CD14-positive monocyte (primary cell): ENCODE results near the gene SPC24. TPM values are rescaled to one million over a fixed set of nuclear protein-coding genes. Genes with fewer than 3 reads are reported as not detected.
A peak's percentile ranks its signal among the peaks of the same experiment; 100 is the strongest.
"Not testable (repeated sequence)": the region's sequence is repeated elsewhere in the genome, so short reads cannot be mapped to it uniquely, and the experiment has no call there.

ENCODE experiments used
- DNase-seq, 3 donors: peaks; one replicate each; pipeline ENCODE4 v3.0.0-alpha.2; 2011 to 2022
- H2AFZ ChIP-seq: 2 replicates; pipeline ENCODE4 v1.6.0; 2012; ENCODE audit warnings: mild to moderate bottlenecking, low read depth, low read length, inconsistent platforms; ENCODE audit not compliant: insufficient read depth, poor library complexity, severe bottlenecking
- H3K27ac ChIP-seq, 2 donors: 1 replicate in 1 of 2; 2 replicates in 1 of 2; pipeline ENCODE4 v1.5.1; 2012 to 2013; ENCODE audit warnings: low read length in 2 of 2, control low read depth in 1 of 2, inconsistent platforms in 1 of 2, low read depth in 1 of 2, mild to moderate bottlenecking in 1 of 2
- H3K27me3 ChIP-seq, 2 donors: one replicate each; pipeline versions ENCODE4 v1.6.0 to v1.6.1; 2011 to 2013; ENCODE audit warnings: low read length in 2 of 2; ENCODE audit not compliant: control insufficient read depth in 2 of 2, insufficient read depth in 2 of 2
- H3K36me3 ChIP-seq, 2 donors: replicated peaks in 1 of 2; 1 replicate in 1 of 2; 2 replicates in 1 of 2; pipeline versions ENCODE4 v1.5.1 to v1.6.1; 2012 to 2013; ENCODE audit warnings: low read length in 2 of 2, control low read depth in 1 of 2, inconsistent platforms in 1 of 2, mild to moderate bottlenecking in 1 of 2; ENCODE audit not compliant: insufficient read depth in 2 of 2, control insufficient read depth in 1 of 2
- H3K4me1 ChIP-seq, 2 donors: 1 replicate in 1 of 2; 2 replicates in 1 of 2; pipeline versions ENCODE4 v1.5.1 to v1.6.1; 2012 to 2013; ENCODE audit warnings: low read length in 2 of 2, control low read depth in 1 of 2, inconsistent platforms in 1 of 2, mild to moderate bottlenecking in 1 of 2, moderate library complexity in 1 of 2; ENCODE audit not compliant: insufficient read depth in 2 of 2, control insufficient read depth in 1 of 2
- H3K4me2 ChIP-seq: replicated peaks from 2 replicates; pipeline ENCODE3; 2012; ENCODE audit warnings: low read length, moderate library complexity, mild to moderate bottlenecking; ENCODE audit not compliant: poor library complexity, severe bottlenecking; ENCODE audit errors: extremely low read depth
- H3K4me3 ChIP-seq, 3 experiments: fragments of 200-600 bp in 1 of 3; sonication (generic) in 1 of 3; replicated peaks in 1 of 3; 1 replicate in 2 of 3; 2 replicates in 1 of 3; pipeline ENCODE4 v1.5.1; 2011 to 2013; ENCODE audit warnings: low read length in 3 of 3, mild to moderate bottlenecking in 3 of 3, control low read depth in 2 of 3, low read depth in 2 of 3, inconsistent platforms in 1 of 3, moderate library complexity in 1 of 3
- H3K79me2 ChIP-seq: 2 replicates; pipeline ENCODE4 v1.6.0; 2012; ENCODE audit warnings: mild to moderate bottlenecking, control low read depth, inconsistent platforms, low read length, moderate library complexity; ENCODE audit not compliant: insufficient read depth
- H3K9ac ChIP-seq: 2 replicates; pipeline ENCODE4 v1.6.0; 2017; ENCODE audit warnings: low read length, mild to moderate bottlenecking; ENCODE audit not compliant: insufficient read depth, poor library complexity, severe bottlenecking
- H3K9me3 ChIP-seq, 2 donors: replicated peaks in 1 of 2; 1 replicate in 1 of 2; 2 replicates in 1 of 2; pipeline versions ENCODE4 v1.5.1 to v1.6.1; 2012 to 2013; ENCODE audit warnings: low read length in 2 of 2, control low read depth in 1 of 2; ENCODE audit not compliant: control insufficient read depth in 1 of 2, insufficient read depth in 1 of 2
- H4K20me1 ChIP-seq: 2 replicates; pipeline ENCODE4 v1.6.0; 2012; ENCODE audit warnings: mild to moderate bottlenecking, low read length, control low read depth, moderate library complexity; ENCODE audit not compliant: insufficient read depth
- H3K27ac Mint-ChIP-seq, 7 donors: one replicate each; pipeline ENCODE4 v1.8.0; 2020; ENCODE audit warnings: mild to moderate bottlenecking in 7 of 7, mixed read lengths in 7 of 7, moderate library complexity in 6 of 7, inconsistent platforms in 2 of 7
- H3K27me3 Mint-ChIP-seq, 3 donors: one replicate each; pipeline ENCODE4 v1.8.0; 2021 to 2022; ENCODE audit warnings: low read depth in 3 of 3, mild to moderate bottlenecking in 3 of 3, mixed read lengths in 3 of 3, moderate library complexity in 3 of 3, inconsistent platforms in 1 of 3
- H3K36me3 Mint-ChIP-seq, 2 donors: one replicate each; pipeline ENCODE4 v1.8.0; 2020; ENCODE audit warnings: mixed read lengths in 2 of 2, inconsistent platforms in 1 of 2, mild to moderate bottlenecking in 1 of 2
- H3K4me1 Mint-ChIP-seq: one replicate; pipeline ENCODE4 v1.8.0; 2020; ENCODE audit warnings: mild to moderate bottlenecking, mixed read lengths
- H3K4me3 Mint-ChIP-seq, 2 donors: one replicate each; pipeline ENCODE4 v1.8.0; 2020; ENCODE audit warnings: mild to moderate bottlenecking in 2 of 2, mixed read lengths in 2 of 2, moderate library complexity in 1 of 2
- H3K9me3 Mint-ChIP-seq, 7 donors: one replicate each; pipeline ENCODE4 v1.8.0; 2020 to 2022; ENCODE audit warnings: mixed read lengths in 7 of 7, mild to moderate bottlenecking in 6 of 7, moderate library complexity in 6 of 7, inconsistent platforms in 2 of 7
- CTCF ChIP-seq: fragments of 200-600 bp; IDR thresholded peaks from one replicate; pipeline ENCODE4 v1.8.0; 2022; ENCODE audit warnings: antibody characterized with exemption, mild to moderate bottlenecking
- WGBS: methylation state at CpG from one replicate; pipeline ENCODE4 v1.1.5; 2013; ENCODE audit warnings: missing lambda C conversion rate; ENCODE audit not compliant: insufficient coverage; 5-methylcytosine and 5-hydroxymethylcytosine counted together
- intact Hi-C, 2 donors: fragments of 100-400 bp; cut with micrococcal nuclease; formaldehyde crosslinking; loops; one replicate each; pipeline versions ENCODE4 v1.15.0 to v1.15.1; 2023
- polyA plus RNA-seq, 3 donors: library from polyadenylated mRNA; depleted of rRNA in 1 of 3; unstranded in 2 of 3; stranded (reverse) in 1 of 3; fragments of 300-500 nt in 2 of 3; fragments of >200 nt in 1 of 3; fragmentation: Illumina TruSeq in 2 of 3; gene quantifications; 1 replicate in 2 of 3; 2 replicates in 1 of 3; pipeline ENCODE4 v1.2.3, GENCODE V29; 2012 to 2021

The SPC24 gene
- polyA plus RNA-seq, 3 donors: 0.27 TPM; not detected in 2

DNA sequence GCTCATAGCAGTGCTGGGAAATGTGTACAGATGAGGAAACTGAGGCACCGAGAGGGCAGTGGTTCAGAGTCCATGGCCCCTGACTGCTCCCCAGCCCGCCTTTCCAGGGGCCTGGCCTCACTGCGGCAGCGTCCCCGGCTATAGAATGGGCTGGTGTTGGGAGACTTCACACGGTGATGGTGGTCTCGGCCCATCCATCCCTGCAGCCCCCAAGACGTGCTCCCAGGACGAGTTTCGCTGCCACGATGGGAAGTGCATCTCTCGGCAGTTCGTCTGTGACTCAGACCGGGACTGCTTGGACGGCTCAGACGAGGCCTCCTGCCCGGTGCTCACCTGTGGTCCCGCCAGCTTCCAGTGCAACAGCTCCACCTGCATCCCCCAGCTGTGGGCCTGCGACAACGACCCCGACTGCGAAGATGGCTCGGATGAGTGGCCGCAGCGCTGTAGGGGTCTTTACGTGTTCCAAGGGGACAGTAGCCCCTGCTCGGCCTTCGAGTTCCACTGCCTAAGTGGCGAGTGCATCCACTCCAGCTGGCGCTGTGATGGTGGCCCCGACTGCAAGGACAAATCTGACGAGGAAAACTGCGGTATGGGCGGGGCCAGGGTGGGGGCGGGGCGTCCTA is 50.5 kb downstream of the SPC24 start:
- no peak overlapping the region for H3K9ac ChIP-seq
- intact Hi-C loops: no loop called here
- Mint-ChIP-seq H3K27me3 (peaks cover 0 to 1% (median 0%) of the 10 kb centered on the region in 3 donors), H3K9me3 (peaks cover 0 to 2% (median 0%) of the 10 kb centered on the region in 7 donors), H3K27ac (no peak overlapping the region), H3K36me3 (peaks cover 77 to 99% of the 10 kb centered on the region in 2 donors), H3K4me1 (no peaks in the 10 kb centered on the region), H3K4me3 (no peak overlapping the region)
- no peak overlapping the region for H3K27ac ChIP-seq
- H2AFZ ChIP-seq: no peak overlapping the region
- 97% methylated on average over 34 of the region's 36 CpGs for WGBS
- no peaks in the 10 kb centered on the region for H3K4me1 ChIP-seq
- H3K9me3 ChIP-seq: no peaks in the 10 kb centered on the region
- no peak overlapping the region for H3K4me2 ChIP-seq
- peaks cover 53 to 85% of the 10 kb centered on the region in 2 donors for H3K36me3 ChIP-seq
- no peak for TF ChIP-seq CTCF
- no peaks in the 10 kb centered on the region for H3K27me3 ChIP-seq
- no peak for DNase-seq
- H4K20me1 ChIP-seq: no peaks in the 10 kb centered on the region
- H3K79me2 ChIP-seq: no peaks in the 10 kb centered on the region
- no peak overlapping the region for H3K4me3 ChIP-seq

- H3K9me3 Mint-ChIP-seq, H3K4me2 ChIP-seq, H3K4me1 ChIP-seq, H3K9ac ChIP-seq, H3K27ac ChIP-seq, H3K4me3 Mint-ChIP-seq, H3K9me3 ChIP-seq, intact Hi-C loops, H3K27me3 Mint-ChIP-seq, H2AFZ ChIP-seq, DNase-seq, H4K20me1 ChIP-seq, H3K27me3 ChIP-seq, H3K4me3 ChIP-seq, H3K79me2 ChIP-seq, H3K4me1 Mint-ChIP-seq: not testable (repeated sequence)
- Mint-ChIP-seq H3K27ac (peak overlapping the region in 1 of 7 donors; percentile 58), H3K36me3 (peaks cover 72 to 94% of the 10 kb centered on the region in 2 donors)
- peaks cover 42 to 78% of the 10 kb centered on the region in 2 donors for H3K36me3 ChIP-seq
- WGBS: 97% methylated on average over 8 of the region's 10 CpGs
These were observed 51.9 kb downstream of the SPC24 start for GRCh38 chr19:11103667-11104066.
